HG03378 (cell line): Measurements from ENCODE around the gene CCT5.
"Not testable (repeated sequence)": the region's sequence is repeated elsewhere in the genome, so short reads cannot be mapped to it uniquely, and the experiment has no call there.

Experiments
- ATAC-seq: cut with Tn5 transposase; IDR thresholded peaks from one replicate; pipeline ENCODE4 v1.9.1; 2021; ENCODE audit warnings: mild to moderate bottlenecking, moderate library complexity; ENCODE audit not compliant: unreplicated experiment

CCT5 gene

GRCh38 chr5:10275460-10275859, 25.4 kb downstream of the CCT5 start:
- no peak for ATAC-seq

GRCh38 chr5:10275991-10276390, 25.9 kb downstream of the CCT5 start:
- no peak for ATAC-seq

GRCh38 chr5:10276691-10277090, 26.6 kb downstream of the CCT5 start:
- ATAC-seq, result no peak

- ATAC-seq, result no peak
These were observed 27.9 kb downstream of the CCT5 start for GRCh38 chr5:10277773-10278630.

- no peak for ATAC-seq
These were observed 28.7 kb downstream of the CCT5 start for GRCh38 chr5:10278658-10279279.

- no peak for ATAC-seq
These were observed 29.2 kb downstream of the CCT5 start for GRCh38 chr5:10279328-10279727.

GRCh38 chr5:10279925-10280720, 30.0 kb downstream of the CCT5 start:
- ATAC-seq, result no peak

- peak; percentile 93 for ATAC-seq
These were observed 34.0 kb downstream of the CCT5 start for GRCh38 chr5:10283927-10284635.

GRCh38 chr5:10285362-10285761, 35.3 kb downstream of the CCT5 start:
- not testable (repeated sequence) for ATAC-seq

GRCh38 chr5:10286162-10286861, 36.2 kb downstream of the CCT5 start:
- ATAC-seq, result no peak

- no peak for ATAC-seq
These were observed 36.8 kb downstream of the CCT5 start for GRCh38 chr5:10286862-10287227.

- peak; percentile 52 for ATAC-seq
These were observed 38.6 kb downstream of the CCT5 start for GRCh38 chr5:10288592-10289219.

- ATAC-seq, result no peak
These were observed 39.3 kb downstream of the CCT5 start for GRCh38 chr5:10289353-10289752.

- no peak for ATAC-seq
These were observed 39.9 kb downstream of the CCT5 start for GRCh38 chr5:10289991-10290390.

GRCh38 chr5:10290438-10290837, 40.4 kb downstream of the CCT5 start:
- no peak for ATAC-seq

- ATAC-seq, result no peak
These were observed 41.7 kb downstream of the CCT5 start for GRCh38 chr5:10291692-10292339.

GRCh38 chr5:10293907-10294662, 44.0 kb downstream of the CCT5 start:
- no peak for ATAC-seq

GRCh38 chr5:10295619-10296326, 45.7 kb downstream of the CCT5 start:
- ATAC-seq, result no peak
